ENCODE data around the gene FAM43A.

The FAM43A gene

GRCh38 chr3:194685718-194686413, at the start of gene FAM43A:
TSS of gene FAM43A (plus strand) at chr3:194685883. CDS start at chr3:194686827, 944 bp downstream.
- peak; percentile 63 for DNase-seq (ENCODE audit: low read depth)

- DNase-seq (ENCODE audit: low read depth): no peak
Measured at GRCh38 chr3:194637066-194637465, 48.6 kb upstream of the FAM43A start.

GRCh38 chr3:194637541-194638400, 47.9 kb upstream of the FAM43A start:
- DNase-seq (ENCODE audit: low read depth): no peak

GRCh38 chr3:194638991-194639605, 46.6 kb upstream of the FAM43A start:
- no peak for DNase-seq (ENCODE audit: low read depth)

GRCh38 chr3:194640829-194641228, 44.9 kb upstream of the FAM43A start:
- DNase-seq (ENCODE audit: low read depth): peak; percentile 12

GRCh38 chr3:194642769-194643168, 42.9 kb upstream of the FAM43A start:
- DNase-seq (ENCODE audit: low read depth): no peak

GRCh38 chr3:194647747-194648146, 37.9 kb upstream of the FAM43A start:
- no peak for DNase-seq (ENCODE audit: low read depth)

GRCh38 chr3:194654443-194654842, 31.2 kb upstream of the FAM43A start:
- no peak for DNase-seq (ENCODE audit: low read depth)

GRCh38 chr3:194657439-194657838, 28.2 kb upstream of the FAM43A start:
- DNase-seq (ENCODE audit: low read depth): no peak

- DNase-seq (ENCODE audit: low read depth): no peak
Measured at GRCh38 chr3:194658477-194659242, 27.0 kb upstream of the FAM43A start.

- no peak for DNase-seq (ENCODE audit: low read depth)
Measured at GRCh38 chr3:194659778-194660177, 25.9 kb upstream of the FAM43A start.

- DNase-seq (ENCODE audit: low read depth): no peak
Measured at GRCh38 chr3:194661374-194661773, 24.3 kb upstream of the FAM43A start.

GRCh38 chr3:194661946-194662345, 23.7 kb upstream of the FAM43A start:
- no peak for DNase-seq (ENCODE audit: low read depth)

GRCh38 chr3:194664857-194665256, 20.8 kb upstream of the FAM43A start:
- DNase-seq (ENCODE audit: low read depth): no peak

- DNase-seq (ENCODE audit: low read depth): no peak
Measured at GRCh38 chr3:194667363-194667762, 18.3 kb upstream of the FAM43A start.

- DNase-seq (ENCODE audit: low read depth): no peak
Measured at GRCh38 chr3:194671511-194671899, 14.2 kb upstream of the FAM43A start.

- DNase-seq (ENCODE audit: low read depth): peak; percentile 87
Measured at GRCh38 chr3:194671900-194672808, 13.5 kb upstream of the FAM43A start, which contains the start of gene LSG1. TSS of gene LSG1 (minus strand) at chr3:194672191. CDS start at chr3:194672162, 29 bp downstream.

- DNase-seq (ENCODE audit: low read depth): no peak
Measured at GRCh38 chr3:194672876-194673275, 12.8 kb upstream of the FAM43A start.

- DNase-seq (ENCODE audit: low read depth): no peak
Measured at GRCh38 chr3:194673761-194674160, 11.9 kb upstream of the FAM43A start.

GRCh38 chr3:194675081-194675640, 10.5 kb upstream of the FAM43A start:
- no peak for DNase-seq (ENCODE audit: low read depth)

GRCh38 chr3:194675680-194676079, 10.0 kb upstream of the FAM43A start:
- no peak for DNase-seq (ENCODE audit: low read depth)
